HEK293 (cell line): Measurements from ENCODE around the gene PAX2.

ENCODE experiments used
- CTCF ChIA-PET: fragments of 350-600 bp; formaldehyde crosslinking; extraction: SDS; loops from one replicate; lab custom pipeline; 2021; ENCODE audit warnings: antibody characterized with exemption; lab: Yijun Ruan, JAX
- POLR2A ChIA-PET: fragments of 300-600 bp; formaldehyde crosslinking; extraction: SDS; loops from one replicate; lab custom pipeline; 2020; ENCODE audit warnings: antibody characterized with exemption, inconsistent platforms; lab: Yijun Ruan, JAX
- H3K27ac ChIP-seq: fragments of 200-500 bp; sonication (Bioruptor generic); 2 replicates; pipeline ENCODE4 v1.5.1; 2014; ENCODE audit warnings: low read depth, low read length, control low read depth, inconsistent platforms; ENCODE audit errors: extremely low read depth
- H3K36me3 ChIP-seq, 2 experiments: fragments of 200-500 bp in 1 of 2; sonication (Bioruptor generic) in 1 of 2; 1 replicate in 1 of 2; 2 replicates in 1 of 2; pipeline ENCODE4 v1.5.1; 2014 to 2017; ENCODE audit warnings: inconsistent platforms in 2 of 2, low read length in 2 of 2; ENCODE audit not compliant: control insufficient read depth in 2 of 2, insufficient read depth in 1 of 2
- H3K4me1 ChIP-seq: fragments of 200-500 bp; sonication (Bioruptor generic); 2 replicates; pipeline ENCODE4 v1.5.1; 2014; ENCODE audit warnings: mild to moderate bottlenecking, low read length, inconsistent platforms; ENCODE audit not compliant: control insufficient read depth, insufficient read depth
- H3K4me3 ChIP-seq: 2 replicates; pipeline ENCODE4 v1.5.1; 2011; ENCODE audit warnings: low read depth, mild to moderate bottlenecking, control low read depth, low read length, moderate library complexity
- H3K9me3 ChIP-seq: fragments of 200-500 bp; sonication (Bioruptor generic); 2 replicates; pipeline ENCODE4 v1.5.1; 2014; ENCODE audit warnings: low read depth, low read length, inconsistent platforms; ENCODE audit not compliant: control insufficient read depth, insufficient read depth
- BCL11A ChIP-seq: fragments of 450-650 bp; formaldehyde crosslinking; IDR thresholded peaks from 2 replicates; pipeline ENCODE4 v1.5.1; 2016; ENCODE audit warnings: low read depth, missing biosample characterization, missing genetic modification characterization
- FEZF1 ChIP-seq: fragments of 450-650 bp; formaldehyde crosslinking; IDR thresholded peaks from 2 replicates; pipeline ENCODE4 v1.5.1; 2016; ENCODE audit warnings: missing biosample characterization, missing genetic modification characterization
- GLIS1 ChIP-seq: fragments of 450-650 bp; formaldehyde crosslinking; IDR thresholded peaks from 2 replicates; pipeline ENCODE4 v1.5.1; 2016; ENCODE audit warnings: missing biosample characterization, missing genetic modification characterization
- ZNF112 ChIP-seq: fragments of 450-650 bp; formaldehyde crosslinking; IDR thresholded peaks from 2 replicates; pipeline ENCODE4 v1.5.0; 2017; ENCODE audit warnings: missing biosample characterization, missing genetic modification characterization
- ZNF48 ChIP-seq: fragments of 450-650 bp; formaldehyde crosslinking; IDR thresholded peaks from 2 replicates; pipeline ENCODE4 v1.5.1; 2016; ENCODE audit warnings: missing biosample characterization, missing genetic modification characterization
- ZNF549 ChIP-seq: fragments of 450-650 bp; IDR thresholded peaks from 2 replicates; pipeline ENCODE4 v1.5.1; 2018; ENCODE audit warnings: missing biosample characterization, missing genetic modification characterization, mild to moderate bottlenecking, inconsistent platforms, moderate library complexity
- ZNF777 ChIP-seq: fragments of 450-650 bp; formaldehyde crosslinking; IDR thresholded peaks from 2 replicates; pipeline ENCODE4 v1.5.1; 2017; ENCODE audit warnings: missing biosample characterization, missing genetic modification characterization, borderline replicate concordance
- TF ChIP-seq, protein P1 (sequence below): fragments of 450-650 bp; formaldehyde crosslinking; IDR thresholded peaks from 2 replicates; pipeline ENCODE4 v1.5.1; 2016; ENCODE audit warnings: missing biosample characterization, missing genetic modification characterization
- TF ChIP-seq, protein P2 (sequence below): fragments of 450-650 bp; formaldehyde crosslinking; IDR thresholded peaks from 2 replicates; pipeline ENCODE4 v1.5.1; 2017; ENCODE audit warnings: missing biosample characterization, missing genetic modification characterization
- TF ChIP-seq, protein P3 (sequence below): fragments of 450-650 bp; formaldehyde crosslinking; IDR thresholded peaks from 2 replicates; pipeline ENCODE4; 2016; ENCODE audit warnings: missing biosample characterization, missing genetic modification characterization
- TF ChIP-seq, protein P4 (sequence below): fragments of 450-650 bp; formaldehyde crosslinking; IDR thresholded peaks from 2 replicates; pipeline ENCODE4 v1.5.1; 2016; ENCODE audit warnings: missing biosample characterization, missing genetic modification characterization
- TF ChIP-seq, protein P5 (sequence below): fragments of 450-650 bp; formaldehyde crosslinking; IDR thresholded peaks from 2 replicates; pipeline ENCODE4 v1.5.1; 2017; ENCODE audit warnings: missing biosample characterization, mild to moderate bottlenecking, missing genetic modification characterization, moderate library complexity
- TF ChIP-seq, protein P6 (sequence below): fragments of 450-650 bp; formaldehyde crosslinking; IDR thresholded peaks from 2 replicates; pipeline ENCODE4 v1.5.1; 2016; ENCODE audit warnings: missing biosample characterization, missing genetic modification characterization
- TF ChIP-seq, protein P7 (sequence below): fragments of 450-650 bp; formaldehyde crosslinking; IDR thresholded peaks from 2 replicates; pipeline ENCODE4 v1.5.1; 2017; ENCODE audit warnings: missing biosample characterization, missing genetic modification characterization
- TF ChIP-seq, protein P8 (sequence below): fragments of 450-650 bp; formaldehyde crosslinking; IDR thresholded peaks from 2 replicates; pipeline ENCODE4 v1.5.1; 2016; ENCODE audit warnings: missing biosample characterization, missing genetic modification characterization

PAX2 gene

DNA sequence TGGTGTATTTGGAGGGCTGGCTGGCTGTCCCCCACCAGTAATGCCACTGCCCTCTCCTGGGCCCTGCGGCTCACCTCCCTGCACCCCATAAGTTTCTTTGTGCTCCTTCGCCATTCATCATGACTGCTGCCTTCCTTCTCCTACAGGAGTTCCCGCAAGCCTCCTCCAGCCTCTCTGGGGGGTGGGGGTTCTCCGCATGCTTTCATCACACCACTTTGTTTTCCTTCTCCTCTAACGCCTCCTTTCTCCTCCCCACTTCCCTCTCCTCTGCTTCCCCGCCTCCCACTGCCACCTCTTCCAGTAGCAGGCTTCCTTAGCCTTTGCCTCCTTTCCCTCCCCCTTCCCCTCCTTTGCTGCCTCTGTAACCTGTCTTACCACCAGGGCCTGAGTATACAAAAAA lies 58.1 kb downstream of the PAX2 start (continued):
- TF ChIP-seq, protein P1, sequence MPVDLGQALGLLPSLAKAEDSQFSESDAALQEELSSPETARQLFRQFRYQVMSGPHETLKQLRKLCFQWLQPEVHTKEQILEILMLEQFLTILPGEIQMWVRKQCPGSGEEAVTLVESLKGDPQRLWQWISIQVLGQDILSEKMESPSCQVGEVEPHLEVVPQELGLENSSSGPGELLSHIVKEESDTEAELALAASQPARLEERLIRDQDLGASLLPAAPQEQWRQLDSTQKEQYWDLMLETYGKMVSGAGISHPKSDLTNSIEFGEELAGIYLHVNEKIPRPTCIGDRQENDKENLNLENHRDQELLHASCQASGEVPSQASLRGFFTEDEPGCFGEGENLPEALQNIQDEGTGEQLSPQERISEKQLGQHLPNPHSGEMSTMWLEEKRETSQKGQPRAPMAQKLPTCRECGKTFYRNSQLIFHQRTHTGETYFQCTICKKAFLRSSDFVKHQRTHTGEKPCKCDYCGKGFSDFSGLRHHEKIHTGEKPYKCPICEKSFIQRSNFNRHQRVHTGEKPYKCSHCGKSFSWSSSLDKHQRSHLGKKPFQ (tag by site-specific recombination): no peak
- TF ChIP-seq, protein P2, sequence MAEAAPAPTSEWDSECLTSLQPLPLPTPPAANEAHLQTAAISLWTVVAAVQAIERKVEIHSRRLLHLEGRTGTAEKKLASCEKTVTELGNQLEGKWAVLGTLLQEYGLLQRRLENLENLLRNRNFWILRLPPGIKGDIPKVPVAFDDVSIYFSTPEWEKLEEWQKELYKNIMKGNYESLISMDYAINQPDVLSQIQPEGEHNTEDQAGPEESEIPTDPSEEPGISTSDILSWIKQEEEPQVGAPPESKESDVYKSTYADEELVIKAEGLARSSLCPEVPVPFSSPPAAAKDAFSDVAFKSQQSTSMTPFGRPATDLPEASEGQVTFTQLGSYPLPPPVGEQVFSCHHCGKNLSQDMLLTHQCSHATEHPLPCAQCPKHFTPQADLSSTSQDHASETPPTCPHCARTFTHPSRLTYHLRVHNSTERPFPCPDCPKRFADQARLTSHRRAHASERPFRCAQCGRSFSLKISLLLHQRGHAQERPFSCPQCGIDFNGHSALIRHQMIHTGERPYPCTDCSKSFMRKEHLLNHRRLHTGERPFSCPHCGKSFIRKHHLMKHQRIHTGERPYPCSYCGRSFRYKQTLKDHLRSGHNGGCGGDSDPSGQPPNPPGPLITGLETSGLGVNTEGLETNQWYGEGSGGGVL: peak; percentile 70
- TF ChIP-seq ZNF777 (no peak), ZNF549 (tag by site-specific recombination) (no peak), BCL11A (tag by site-specific recombination) (no peak), GLIS1 (peak; percentile 44), ZNF112 (tag by site-specific recombination) (no peak), ZNF48 (no peak)
- TF ChIP-seq, protein P3, sequence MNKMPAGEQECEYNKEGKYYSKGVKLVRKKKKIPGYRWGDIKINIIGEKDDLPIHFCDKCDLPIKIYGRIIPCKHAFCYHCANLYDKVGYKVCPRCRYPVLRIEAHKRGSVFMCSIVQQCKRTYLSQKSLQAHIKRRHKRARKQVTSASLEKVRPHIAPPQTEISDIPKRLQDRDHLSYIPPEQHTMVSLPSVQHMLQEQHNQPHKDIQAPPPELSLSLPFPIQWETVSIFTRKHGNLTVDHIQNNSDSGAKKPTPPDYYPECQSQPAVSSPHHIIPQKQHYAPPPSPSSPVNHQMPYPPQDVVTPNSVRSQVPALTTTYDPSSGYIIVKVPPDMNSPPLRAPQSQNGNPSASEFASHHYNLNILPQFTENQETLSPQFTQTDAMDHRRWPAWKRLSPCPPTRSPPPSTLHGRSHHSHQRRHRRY (tag by site-specific recombination): no peak
- TF ChIP-seq, protein P4, sequence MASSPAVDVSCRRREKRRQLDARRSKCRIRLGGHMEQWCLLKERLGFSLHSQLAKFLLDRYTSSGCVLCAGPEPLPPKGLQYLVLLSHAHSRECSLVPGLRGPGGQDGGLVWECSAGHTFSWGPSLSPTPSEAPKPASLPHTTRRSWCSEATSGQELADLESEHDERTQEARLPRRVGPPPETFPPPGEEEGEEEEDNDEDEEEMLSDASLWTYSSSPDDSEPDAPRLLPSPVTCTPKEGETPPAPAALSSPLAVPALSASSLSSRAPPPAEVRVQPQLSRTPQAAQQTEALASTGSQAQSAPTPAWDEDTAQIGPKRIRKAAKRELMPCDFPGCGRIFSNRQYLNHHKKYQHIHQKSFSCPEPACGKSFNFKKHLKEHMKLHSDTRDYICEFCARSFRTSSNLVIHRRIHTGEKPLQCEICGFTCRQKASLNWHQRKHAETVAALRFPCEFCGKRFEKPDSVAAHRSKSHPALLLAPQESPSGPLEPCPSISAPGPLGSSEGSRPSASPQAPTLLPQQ (tag by site-specific recombination): no peak
- TF ChIP-seq, protein P5, sequence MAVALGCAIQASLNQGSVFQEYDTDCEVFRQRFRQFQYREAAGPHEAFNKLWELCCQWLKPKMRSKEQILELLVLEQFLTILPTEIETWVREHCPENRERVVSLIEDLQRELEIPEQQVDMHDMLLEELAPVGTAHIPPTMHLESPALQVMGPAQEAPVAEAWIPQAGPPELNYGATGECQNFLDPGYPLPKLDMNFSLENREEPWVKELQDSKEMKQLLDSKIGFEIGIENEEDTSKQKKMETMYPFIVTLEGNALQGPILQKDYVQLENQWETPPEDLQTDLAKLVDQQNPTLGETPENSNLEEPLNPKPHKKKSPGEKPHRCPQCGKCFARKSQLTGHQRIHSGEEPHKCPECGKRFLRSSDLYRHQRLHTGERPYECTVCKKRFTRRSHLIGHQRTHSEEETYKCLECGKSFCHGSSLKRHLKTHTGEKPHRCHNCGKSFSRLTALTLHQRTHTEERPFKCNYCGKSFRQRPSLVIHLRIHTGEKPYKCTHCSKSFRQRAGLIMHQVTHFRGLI: no peak
- TF ChIP-seq, protein P6, sequence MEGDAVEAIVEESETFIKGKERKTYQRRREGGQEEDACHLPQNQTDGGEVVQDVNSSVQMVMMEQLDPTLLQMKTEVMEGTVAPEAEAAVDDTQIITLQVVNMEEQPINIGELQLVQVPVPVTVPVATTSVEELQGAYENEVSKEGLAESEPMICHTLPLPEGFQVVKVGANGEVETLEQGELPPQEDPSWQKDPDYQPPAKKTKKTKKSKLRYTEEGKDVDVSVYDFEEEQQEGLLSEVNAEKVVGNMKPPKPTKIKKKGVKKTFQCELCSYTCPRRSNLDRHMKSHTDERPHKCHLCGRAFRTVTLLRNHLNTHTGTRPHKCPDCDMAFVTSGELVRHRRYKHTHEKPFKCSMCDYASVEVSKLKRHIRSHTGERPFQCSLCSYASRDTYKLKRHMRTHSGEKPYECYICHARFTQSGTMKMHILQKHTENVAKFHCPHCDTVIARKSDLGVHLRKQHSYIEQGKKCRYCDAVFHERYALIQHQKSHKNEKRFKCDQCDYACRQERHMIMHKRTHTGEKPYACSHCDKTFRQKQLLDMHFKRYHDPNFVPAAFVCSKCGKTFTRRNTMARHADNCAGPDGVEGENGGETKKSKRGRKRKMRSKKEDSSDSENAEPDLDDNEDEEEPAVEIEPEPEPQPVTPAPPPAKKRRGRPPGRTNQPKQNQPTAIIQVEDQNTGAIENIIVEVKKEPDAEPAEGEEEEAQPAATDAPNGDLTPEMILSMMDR (tag by site-specific recombination): no peak
- TF ChIP-seq, protein P7, sequence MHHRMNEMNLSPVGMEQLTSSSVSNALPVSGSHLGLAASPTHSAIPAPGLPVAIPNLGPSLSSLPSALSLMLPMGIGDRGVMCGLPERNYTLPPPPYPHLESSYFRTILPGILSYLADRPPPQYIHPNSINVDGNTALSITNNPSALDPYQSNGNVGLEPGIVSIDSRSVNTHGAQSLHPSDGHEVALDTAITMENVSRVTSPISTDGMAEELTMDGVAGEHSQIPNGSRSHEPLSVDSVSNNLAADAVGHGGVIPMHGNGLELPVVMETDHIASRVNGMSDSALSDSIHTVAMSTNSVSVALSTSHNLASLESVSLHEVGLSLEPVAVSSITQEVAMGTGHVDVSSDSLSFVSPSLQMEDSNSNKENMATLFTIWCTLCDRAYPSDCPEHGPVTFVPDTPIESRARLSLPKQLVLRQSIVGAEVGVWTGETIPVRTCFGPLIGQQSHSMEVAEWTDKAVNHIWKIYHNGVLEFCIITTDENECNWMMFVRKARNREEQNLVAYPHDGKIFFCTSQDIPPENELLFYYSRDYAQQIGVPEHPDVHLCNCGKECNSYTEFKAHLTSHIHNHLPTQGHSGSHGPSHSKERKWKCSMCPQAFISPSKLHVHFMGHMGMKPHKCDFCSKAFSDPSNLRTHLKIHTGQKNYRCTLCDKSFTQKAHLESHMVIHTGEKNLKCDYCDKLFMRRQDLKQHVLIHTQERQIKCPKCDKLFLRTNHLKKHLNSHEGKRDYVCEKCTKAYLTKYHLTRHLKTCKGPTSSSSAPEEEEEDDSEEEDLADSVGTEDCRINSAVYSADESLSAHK: no peak

DNA sequence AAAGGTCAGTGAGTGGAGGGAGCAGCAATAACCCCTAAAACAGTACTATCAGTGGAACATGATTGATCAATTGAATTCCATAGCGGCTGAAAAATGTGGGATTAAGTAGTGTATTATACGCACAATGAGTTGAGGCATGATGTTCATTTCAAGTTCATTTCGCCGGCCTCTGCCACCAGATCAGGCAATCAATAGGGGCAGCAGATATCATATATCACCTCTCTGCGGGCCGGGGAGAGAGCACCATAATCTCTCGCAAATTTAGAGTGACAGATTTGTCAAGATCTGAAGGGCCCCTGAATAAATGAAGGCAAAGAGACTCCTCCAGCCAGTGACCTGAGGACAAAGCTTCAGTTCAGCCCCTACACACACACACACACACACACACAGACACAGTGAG lies 58.5 kb downstream of the PAX2 start:
- TF ChIP-seq, protein P8, sequence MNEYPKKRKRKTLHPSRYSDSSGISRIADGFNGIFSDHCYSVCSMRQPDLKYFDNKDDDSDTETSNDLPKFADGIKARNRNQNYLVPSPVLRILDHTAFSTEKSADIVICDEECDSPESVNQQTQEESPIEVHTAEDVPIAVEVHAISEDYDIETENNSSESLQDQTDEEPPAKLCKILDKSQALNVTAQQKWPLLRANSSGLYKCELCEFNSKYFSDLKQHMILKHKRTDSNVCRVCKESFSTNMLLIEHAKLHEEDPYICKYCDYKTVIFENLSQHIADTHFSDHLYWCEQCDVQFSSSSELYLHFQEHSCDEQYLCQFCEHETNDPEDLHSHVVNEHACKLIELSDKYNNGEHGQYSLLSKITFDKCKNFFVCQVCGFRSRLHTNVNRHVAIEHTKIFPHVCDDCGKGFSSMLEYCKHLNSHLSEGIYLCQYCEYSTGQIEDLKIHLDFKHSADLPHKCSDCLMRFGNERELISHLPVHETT (tag by site-specific recombination): no peak
- peak; percentile 53 for TF ChIP-seq FEZF1 (tag by site-specific recombination)
- ChIA-PET CTCF (interaction anchor here (0.6 to 0.9 kb wide), 2 partner anchors 11 to 61 kb away, joined by 3 read pairs; no protein-coding TSS in a partner anchor), POLR2A (no interaction called here)
- Histone ChIP-seq H3K9me3 (no peaks in the 10 kb centered on the region), H3K4me1 (0 out of 2 replicates have a peak, but pooled peaks cover 4% of the 10 kb centered on the region), H3K27ac (no peak overlapping the region), H3K36me3 (peaks cover 0 to 6% of the 10 kb centered on the region in 2 experiments; a peak in 1 of 3 replicates), H3K4me3 (no peak overlapping the region)
